GM10847 (cell line): ENCODE results near the gene PLCH1.

Experiments
- POLR2A ChIP-seq: IDR thresholded peaks from 2 replicates; pipeline ENCODE4 v1.6.1; 2011; ENCODE audit not compliant: insufficient read length; ENCODE audit errors: extremely low read depth

Gene PLCH1

GRCh38 chr3:155748611-155749365 is 3.9 kb upstream of the PLCH1 start:
- no peak for TF ChIP-seq POLR2A

- no peak for TF ChIP-seq POLR2A
These were observed 3.0 kb upstream of the PLCH1 start for GRCh38 chr3:155747946-155748290.

DNA sequence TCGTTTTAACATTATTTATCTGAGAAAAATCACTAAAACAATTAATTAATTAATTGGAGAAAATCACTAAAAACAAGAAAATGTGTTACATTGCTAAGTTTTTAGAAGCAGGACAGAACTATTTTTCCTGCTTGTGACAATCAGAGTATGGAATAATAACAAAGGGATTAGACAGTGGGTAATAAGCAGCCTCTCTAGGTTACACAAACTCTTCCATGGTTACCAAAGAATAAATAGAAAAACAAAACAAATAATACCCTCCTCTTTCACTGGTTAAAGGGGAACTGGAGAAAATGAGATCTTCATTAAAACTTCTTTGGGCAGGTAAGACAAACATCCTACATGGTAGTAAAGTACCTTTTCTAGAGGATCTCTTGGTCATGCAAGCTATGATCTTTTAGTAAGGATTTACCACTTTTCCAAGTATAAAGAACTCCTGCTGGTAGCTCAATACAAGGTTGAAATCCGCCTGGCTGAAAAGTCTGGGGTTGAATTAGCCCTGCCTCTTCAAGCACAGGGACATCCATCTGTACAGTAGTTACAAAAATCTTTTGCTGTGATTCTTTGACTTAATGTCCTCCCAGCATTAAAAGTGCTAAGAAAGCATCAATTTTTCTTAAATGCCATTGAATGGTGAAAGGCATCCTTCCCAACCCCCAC is 2.5 kb upstream of the PLCH1 start:
- no peak for TF ChIP-seq POLR2A

GRCh38 chr3:155746703-155747102 is 1.8 kb upstream of the PLCH1 start:
- TF ChIP-seq POLR2A = no peak

DNA sequence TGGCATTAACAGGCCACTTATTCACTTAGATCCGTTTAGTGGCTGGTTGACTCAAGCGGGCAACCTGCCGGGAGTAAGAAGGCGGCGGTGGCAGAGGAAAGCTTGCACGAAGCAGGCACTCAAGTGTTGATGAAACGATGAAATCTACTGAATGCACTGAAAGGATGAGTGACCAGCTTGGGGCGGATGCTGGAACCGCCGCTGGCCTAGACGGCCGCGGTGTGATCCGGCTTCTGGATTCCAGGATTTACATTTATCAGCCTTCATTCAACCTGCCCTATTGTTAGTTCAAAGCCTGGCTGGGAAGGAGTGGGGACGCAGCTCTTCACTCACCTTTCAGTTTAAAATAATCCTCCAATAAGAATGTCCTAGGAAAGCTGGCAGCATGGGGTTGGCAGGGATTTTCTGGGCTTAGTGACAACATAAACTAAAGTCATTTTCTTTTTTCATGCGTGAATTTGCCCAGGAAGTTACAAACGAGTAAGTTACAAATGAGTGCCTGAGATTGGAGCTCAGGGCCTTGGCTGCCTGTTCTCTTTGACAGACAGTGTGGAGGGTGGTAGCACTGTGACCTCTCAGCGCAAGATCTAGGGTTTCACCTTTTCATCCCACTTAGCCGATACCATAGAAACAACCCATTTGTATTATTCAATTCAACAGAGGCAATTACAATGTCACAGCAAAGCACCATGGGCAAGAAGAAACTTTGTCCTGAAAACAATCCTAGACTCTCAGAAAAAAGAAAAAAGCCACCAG is 1.1 kb upstream of the PLCH1 start:
- no peak for TF ChIP-seq POLR2A

- no peak for TF ChIP-seq POLR2A
These were observed 753 bp downstream of the PLCH1 start for GRCh38 chr3:155744010-155744625.

- TF ChIP-seq POLR2A = no peak
These were observed 1.3 kb downstream of the PLCH1 start for GRCh38 chr3:155743606-155744005.

DNA sequence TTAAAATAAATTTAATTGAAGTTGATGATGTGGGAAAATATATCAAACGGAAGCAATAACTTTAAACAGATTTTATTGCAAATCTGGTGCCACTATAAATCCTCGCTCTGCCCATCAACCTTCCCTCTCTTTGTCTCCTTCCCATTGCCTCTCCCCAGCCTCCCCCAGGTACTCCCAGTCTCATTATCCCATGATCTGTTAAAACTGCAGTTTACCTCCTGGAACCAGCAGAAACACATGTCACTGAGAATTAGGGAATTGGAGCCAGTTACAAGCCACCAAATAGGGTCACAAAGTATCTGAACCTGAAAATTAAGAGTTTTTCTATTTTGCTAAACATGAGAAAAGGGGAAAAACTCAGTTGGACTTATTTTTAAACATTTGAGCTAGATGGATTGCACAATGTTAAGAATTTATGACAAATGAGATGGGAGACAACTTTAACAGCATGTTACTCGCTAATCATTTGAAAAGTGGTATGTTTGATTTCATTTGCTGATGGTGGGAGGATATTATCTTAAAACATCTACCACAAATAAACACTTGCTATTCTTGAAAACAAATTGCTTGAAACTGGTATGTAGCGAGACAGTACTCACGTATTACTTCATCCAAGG is 2.4 kb downstream of the PLCH1 start:
- TF ChIP-seq POLR2A = no peak

- no peak for TF ChIP-seq POLR2A
These were observed 3.3 kb downstream of the PLCH1 start for GRCh38 chr3:155741603-155742002.

GRCh38 chr3:155741101-155741500 is 3.8 kb downstream of the PLCH1 start:
- TF ChIP-seq POLR2A = no peak

- TF ChIP-seq POLR2A = no peak
These were observed 5.7 kb downstream of the PLCH1 start for GRCh38 chr3:155739154-155739553.

DNA sequence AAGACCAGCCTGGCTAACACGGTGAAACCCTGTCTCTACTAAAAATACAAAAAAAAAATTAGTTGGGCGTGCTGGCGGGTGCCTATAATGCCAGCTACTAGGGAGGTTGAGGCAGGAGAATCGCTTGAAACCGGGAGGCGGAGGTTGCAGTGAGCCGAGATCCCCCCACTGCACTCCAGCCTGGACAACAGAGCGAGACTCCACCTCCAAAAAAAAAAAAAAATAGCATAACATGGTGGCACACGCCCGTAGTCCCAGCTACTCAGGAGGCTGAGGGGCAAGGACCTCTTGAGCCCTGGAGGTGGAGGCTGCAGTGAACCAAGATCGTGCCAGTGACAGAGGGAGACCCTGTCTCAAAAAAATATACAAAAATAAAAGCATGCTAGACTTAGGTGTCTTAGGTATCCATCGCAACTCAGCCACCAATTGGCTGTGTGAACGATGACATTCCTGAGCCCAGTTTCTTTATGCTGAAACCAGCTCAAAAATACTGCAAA is 6.2 kb downstream of the PLCH1 start:
- TF ChIP-seq POLR2A = no peak

DNA sequence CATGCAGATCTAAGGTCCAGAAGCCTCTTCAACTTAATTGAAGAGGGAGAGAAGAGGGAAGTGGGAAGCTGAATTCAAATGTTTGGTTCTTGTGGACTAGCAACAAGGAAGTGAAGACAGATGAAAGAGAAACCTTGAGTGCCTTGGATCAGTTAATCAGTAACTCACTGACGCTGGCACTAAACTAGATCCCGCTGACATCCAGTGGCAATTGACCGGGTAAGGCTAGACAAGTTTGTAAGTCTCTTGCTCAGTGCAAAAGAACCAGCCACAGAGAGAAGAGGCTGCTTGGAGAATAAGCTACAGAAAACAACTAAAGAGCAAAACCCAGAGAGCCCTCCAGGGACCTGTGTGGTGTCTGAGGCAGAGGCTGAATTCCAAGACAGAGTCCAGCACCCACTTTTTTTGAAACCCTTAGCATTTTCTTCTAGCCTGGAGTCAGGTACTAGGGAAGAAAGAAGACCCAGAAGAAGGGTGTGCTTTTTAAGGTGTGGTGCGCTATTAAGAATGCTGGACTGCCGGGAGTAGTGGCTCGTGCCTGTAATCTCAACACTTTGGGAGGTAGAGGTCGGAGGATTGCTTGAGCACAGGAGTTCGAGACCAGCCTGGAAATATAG is 6.9 kb downstream of the PLCH1 start:
- TF ChIP-seq POLR2A = no peak

- TF ChIP-seq POLR2A = no peak
These were observed 8.5 kb downstream of the PLCH1 start for GRCh38 chr3:155736381-155736780.

DNA sequence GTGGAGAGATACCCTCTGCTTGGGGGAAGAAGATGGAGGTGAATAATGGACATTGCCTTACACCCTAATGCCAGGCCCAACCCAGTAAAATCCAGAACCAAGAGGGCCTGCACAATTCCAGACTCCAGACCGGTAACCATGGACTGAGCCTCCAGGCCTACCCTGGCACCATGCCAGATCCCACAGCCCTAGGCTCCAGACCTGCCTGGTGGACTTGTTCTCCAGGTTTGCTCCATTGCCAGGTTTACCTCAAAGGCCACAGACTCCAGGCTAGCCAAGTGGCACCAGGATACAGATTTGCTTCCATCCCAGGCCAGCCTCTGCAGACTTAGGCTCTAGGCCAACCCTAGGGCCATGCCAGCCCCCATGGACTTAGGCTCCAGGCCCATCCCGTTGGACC is 14.0 kb downstream of the PLCH1 start:
- no peak for TF ChIP-seq POLR2A
